ENCODE data around the gene GRK6.

GRCh38 chr5:177474002-177474476, 47.6 kb downstream of the GRK6 start:
- TF ChIP-seq REST (IDR thresholded peaks at IDR 0.05; ENCODE audit: insufficient read depth in 1 of 2, low read depth in 2 of 2, low read length in 2 of 2) (no peak), TAF1 (IDR thresholded peaks at IDR 0.05; ENCODE audit: borderline replicate concordance, insufficient read depth, low read length) (no peak), SIN3A (IDR thresholded peaks at IDR 0.05; ENCODE audit: borderline replicate concordance, insufficient read depth, low read length) (no peak), POLR2AphosphoS5 (IDR thresholded peaks at IDR 0.05; ENCODE audit: low read depth, low read length) (no peak), FOXP2 (optimal IDR thresholded peaks at IDR 0.05; ENCODE audit: borderline replicate concordance, extremely low read depth, extremely low read length, insufficient read depth) (no peak)
